Neural crest cell (in vitro differentiated cells): Measurements from ENCODE around the gene LRCOL1. TPM values are rescaled to one million over a fixed set of nuclear protein-coding genes. Genes with fewer than 3 reads are reported as not detected.

Experiments used
- DNase-seq: peaks from one replicate; pipeline ENCODE4 v3.0.0; 2021; ENCODE audit warnings: low read depth, mixed read lengths, low spot score
- H3K27ac Mint-ChIP-seq: one replicate; pipeline ENCODE4 v1.8.0; 2021; ENCODE audit warnings: mild to moderate bottlenecking, mixed read lengths; ENCODE audit not compliant: unreplicated experiment
- H3K27me3 Mint-ChIP-seq: 2 replicates; pipeline ENCODE4 v1.8.0; 2021; ENCODE audit warnings: low read depth, mild to moderate bottlenecking, mixed read lengths
- H3K36me3 Mint-ChIP-seq: 2 replicates; pipeline ENCODE4 v1.8.0; 2021; ENCODE audit warnings: low read depth, mild to moderate bottlenecking, mixed read lengths
- H3K4me1 Mint-ChIP-seq: 2 replicates; pipeline ENCODE4 v1.8.0; 2021; ENCODE audit warnings: mixed read lengths
- H3K4me3 Mint-ChIP-seq: one replicate; pipeline ENCODE4 v1.8.0; 2021; ENCODE audit warnings: mild to moderate bottlenecking, mixed read lengths
- H3K9me3 Mint-ChIP-seq: 2 replicates; pipeline ENCODE4 v1.8.0; 2021; ENCODE audit warnings: mixed read lengths
- CTCF ChIP-seq: fragments of 200-600 bp; sonication (generic); conservative IDR thresholded peaks from 2 replicates; pipeline ENCODE4 v1.5.0; 2021; ENCODE audit warnings: antibody characterized with exemption, mild to moderate bottlenecking
- total RNA-seq: library from RNA; stranded (reverse); gene quantifications from 2 replicates; pipeline ENCODE4 v1.2.1, GENCODE V29; 2021

LRCOL1 gene
- total RNA-seq, 1 donor from 2014 or later = 1.7 TPM

GRCh38 chr12:132653567-132654290, 43.3 kb upstream of the LRCOL1 start:
- no peak for TF ChIP-seq CTCF
- no peak for DNase-seq
- Mint-ChIP-seq H3K4me3 (no peak overlapping the region), H3K36me3 (peaks cover 14% of the 10 kb centered on the region), H3K27me3 (no peaks in the 10 kb centered on the region), H3K4me1 (no peaks in the 10 kb centered on the region), H3K27ac (no peak overlapping the region), H3K9me3 (no peaks in the 10 kb centered on the region)

GRCh38 chr12:132651444-132652100, 41.2 kb upstream of the LRCOL1 start:
- no peak for DNase-seq
- H3K4me1 Mint-ChIP-seq = no peaks in the 10 kb centered on the region

GRCh38 chr12:132649226-132649945, 39.0 kb upstream of the LRCOL1 start:
- H3K4me1 Mint-ChIP-seq = no peaks in the 10 kb centered on the region
- no peak overlapping the region for H3K27ac Mint-ChIP-seq
- no peak for TF ChIP-seq CTCF
- no peaks in the 10 kb centered on the region for H3K9me3 Mint-ChIP-seq
- no peak overlapping the region for H3K4me3 Mint-ChIP-seq
- peaks cover 19% of the 10 kb centered on the region for H3K36me3 Mint-ChIP-seq
- no peaks in the 10 kb centered on the region for H3K27me3 Mint-ChIP-seq
- DNase-seq = no peak

More at GRCh38 chr12:132651444-132652100, 41.2 kb upstream of the LRCOL1 start:
- no peak for TF ChIP-seq CTCF
- no peaks in the 10 kb centered on the region for H3K27me3 Mint-ChIP-seq
- H3K27ac Mint-ChIP-seq = no peak overlapping the region
- peaks cover 15% of the 10 kb centered on the region for H3K36me3 Mint-ChIP-seq
- H3K9me3 Mint-ChIP-seq = no peaks in the 10 kb centered on the region
- no peak overlapping the region for H3K4me3 Mint-ChIP-seq

- H3K4me1 Mint-ChIP-seq = no peaks in the 10 kb centered on the region
- peaks cover 21% of the 10 kb centered on the region for H3K36me3 Mint-ChIP-seq
- no peak for DNase-seq
- TF ChIP-seq CTCF = no peak
- no peaks in the 10 kb centered on the region for H3K27me3 Mint-ChIP-seq
- no peak overlapping the region for H3K4me3 Mint-ChIP-seq
- H3K9me3 Mint-ChIP-seq = no peaks in the 10 kb centered on the region
- no peak overlapping the region for H3K27ac Mint-ChIP-seq
Measured at GRCh38 chr12:132648616-132649225, 38.3 kb upstream of the LRCOL1 start.

GRCh38 chr12:132647858-132648257, 37.5 kb upstream of the LRCOL1 start:
- DNase-seq = no peak
- H3K27me3 Mint-ChIP-seq = no peaks in the 10 kb centered on the region
- TF ChIP-seq CTCF = no peak
- no peak overlapping the region for H3K4me3 Mint-ChIP-seq
- H3K9me3 Mint-ChIP-seq = no peaks in the 10 kb centered on the region
- H3K4me1 Mint-ChIP-seq = no peaks in the 10 kb centered on the region
- H3K36me3 Mint-ChIP-seq = peaks cover 23% of the 10 kb centered on the region
- no peak overlapping the region for H3K27ac Mint-ChIP-seq
